ENCODE measurements around the gene SLC22A31.

The SLC22A31 gene

GRCh38 chr16:89164847-89165680 lies 35.3 kb downstream of the SLC22A31 start:
- DNase-seq = no peak

GRCh38 chr16:89164436-89164835 lies 35.9 kb downstream of the SLC22A31 start:
- DNase-seq = no peak

GRCh38 chr16:89163297-89163696 lies 37.0 kb downstream of the SLC22A31 start:
- DNase-seq = no peak

- no peak for DNase-seq
These were observed 38.3 kb downstream of the SLC22A31 start for GRCh38 chr16:89161763-89162713.

- no peak for DNase-seq
These were observed 39.2 kb downstream of the SLC22A31 start for GRCh38 chr16:89160977-89161701.

- DNase-seq = no peak
These were observed 40.4 kb downstream of the SLC22A31 start for GRCh38 chr16:89159850-89160354.

GRCh38 chr16:89159066-89159849 lies 41.1 kb downstream of the SLC22A31 start:
- DNase-seq = no peak

GRCh38 chr16:89157778-89158177 lies 42.6 kb downstream of the SLC22A31 start:
- DNase-seq = no peak

GRCh38 chr16:89156740-89157645 lies 43.3 kb downstream of the SLC22A31 start:
- DNase-seq = no peak

- DNase-seq = no peak
These were observed 44.2 kb downstream of the SLC22A31 start for GRCh38 chr16:89155851-89156739.

GRCh38 chr16:89155184-89155679 lies 45.1 kb downstream of the SLC22A31 start:
- DNase-seq = no peak

- no peak for DNase-seq
These were observed 45.8 kb downstream of the SLC22A31 start for GRCh38 chr16:89154390-89155183.

GRCh38 chr16:89153848-89154271 lies 46.5 kb downstream of the SLC22A31 start:
- DNase-seq = no peak

GRCh38 chr16:89152831-89153700 lies 47.3 kb downstream of the SLC22A31 start:
- no peak for DNase-seq

GRCh38 chr16:89150981-89151380 lies 49.4 kb downstream of the SLC22A31 start:
- no peak for DNase-seq

- DNase-seq = no peak
These were observed 50.1 kb downstream of the SLC22A31 start for GRCh38 chr16:89150090-89150835.

GRCh38 chr16:89149386-89149785 lies 51.0 kb downstream of the SLC22A31 start:
- no peak for DNase-seq
